Neuronal stem cell (in vitro differentiated cells): Measurements from ENCODE around the gene DLG3.

Experiments
- DNase-seq: peaks from one replicate; pipeline ENCODE4 v3.0.0-alpha.2; 2013; ENCODE audit warnings: low spot score
- H2AFZ ChIP-seq: one replicate; pipeline ENCODE4 v1.6.1; 2013; ENCODE audit warnings: mild to moderate bottlenecking, low read length, inconsistent platforms
- H2AK5ac ChIP-seq: 2 replicates; pipeline ENCODE4 v1.6.1; 2013; ENCODE audit warnings: low read depth, mild to moderate bottlenecking, inconsistent platforms, low read length, moderate library complexity, mixed read lengths
- H2BK120ac ChIP-seq: 2 replicates; pipeline ENCODE4 v1.6.1; 2013; ENCODE audit warnings: low read depth, mild to moderate bottlenecking, inconsistent platforms, low read length, moderate library complexity, mixed read lengths
- H2BK12ac ChIP-seq: one replicate; pipeline ENCODE4 v1.6.1; 2013; ENCODE audit warnings: low read length, inconsistent platforms
- H2BK15ac ChIP-seq: 2 replicates; pipeline ENCODE4 v1.6.1; 2013; ENCODE audit warnings: mild to moderate bottlenecking, low read length, inconsistent platforms, mixed read lengths
- H2BK5ac ChIP-seq: one replicate; pipeline ENCODE4 v1.6.1; 2013; ENCODE audit warnings: inconsistent platforms, mild to moderate bottlenecking, low read length, moderate library complexity
- H3K14ac ChIP-seq: one replicate; pipeline ENCODE4 v1.6.1; 2013; ENCODE audit warnings: low read length, inconsistent platforms
- H3K18ac ChIP-seq: 2 replicates; pipeline ENCODE4 v1.6.1; 2013; ENCODE audit warnings: low read length, inconsistent platforms
- H3K23ac ChIP-seq: 2 replicates; pipeline ENCODE4 v1.6.1; 2013; ENCODE audit warnings: low read depth, mild to moderate bottlenecking, mixed read lengths, low read length, inconsistent platforms; ENCODE audit not compliant: poor library complexity
- H3K27ac ChIP-seq: replicated peaks from 3 replicates; pipeline ENCODE4 v1.5.1; 2013; ENCODE audit warnings: low read length, inconsistent platforms
- H3K27me3 ChIP-seq, 3 experiments: 2 replicates each; pipeline ENCODE4 v1.6.1; 2013; ENCODE audit warnings: low read length in 3 of 3, mild to moderate bottlenecking in 2 of 3, inconsistent platforms in 1 of 3, low read depth in 1 of 3, mixed read lengths in 1 of 3, moderate library complexity in 1 of 3; ENCODE audit not compliant: control insufficient read depth in 3 of 3, insufficient read depth in 3 of 3
- H3K36me3 ChIP-seq, 2 donors: replicated peaks in 1 of 2; 2 replicates each; pipeline ENCODE4 v1.6.1; 2013; ENCODE audit warnings: low read length in 2 of 2; ENCODE audit not compliant: control insufficient read depth in 2 of 2, insufficient read depth in 2 of 2
- H3K4ac ChIP-seq: 2 replicates; pipeline ENCODE4 v1.6.1; 2013; ENCODE audit warnings: inconsistent platforms, mild to moderate bottlenecking, low read length, moderate library complexity
- H3K4me1 ChIP-seq, 2 donors: 1 replicate in 1 of 2; 2 replicates in 1 of 2; pipeline ENCODE4 v1.6.1; 2013; ENCODE audit warnings: low read length in 2 of 2, low read depth in 1 of 2; ENCODE audit not compliant: control insufficient read depth in 2 of 2, insufficient read depth in 1 of 2
- H3K4me2 ChIP-seq: one replicate; pipeline ENCODE4 v1.6.1; 2013; ENCODE audit warnings: mild to moderate bottlenecking, low read length, inconsistent platforms; ENCODE audit not compliant: insufficient read depth, poor library complexity, severe bottlenecking
- H3K4me3 ChIP-seq, 2 donors: 2 replicates each; pipeline ENCODE4 v1.5.1; 2013; ENCODE audit warnings: low read length in 2 of 2, mild to moderate bottlenecking in 2 of 2, inconsistent platforms in 1 of 2, moderate library complexity in 1 of 2
- H3K79me1 ChIP-seq: one replicate; pipeline ENCODE4 v1.6.1; 2013; ENCODE audit warnings: low read depth, mild to moderate bottlenecking, inconsistent platforms, low read length, moderate library complexity
- H3K9ac ChIP-seq: one replicate; pipeline ENCODE4 v1.6.1; 2013; ENCODE audit warnings: mild to moderate bottlenecking, low read depth, low read length, inconsistent platforms; ENCODE audit not compliant: poor library complexity
- H3K9me3 ChIP-seq, 2 donors: replicated peaks in 1 of 2; 2 replicates each; pipeline versions ENCODE3 to v1.6.1; 2013; ENCODE audit warnings: low read length in 2 of 2, mild to moderate bottlenecking in 2 of 2, inconsistent platforms in 1 of 2, low read depth in 1 of 2, mixed read lengths in 1 of 2, moderate library complexity in 1 of 2; ENCODE audit not compliant: control insufficient read depth in 2 of 2, insufficient read depth in 1 of 2
- H4K8ac ChIP-seq: one replicate; pipeline ENCODE4 v1.6.1; 2013; ENCODE audit warnings: low read depth, mild to moderate bottlenecking, inconsistent platforms, low read length, moderate library complexity
- H4K91ac ChIP-seq: one replicate; pipeline ENCODE4 v1.6.1; 2013; ENCODE audit warnings: low read length, low read depth, mild to moderate bottlenecking, inconsistent platforms; ENCODE audit not compliant: poor library complexity
- WGBS, 2 donors: extraction: QIAGEN DNeasy Blood & Tissue Kit; methylation state at CpG; one replicate each; pipeline ENCODE4 v1.1.7; 2013; ENCODE audit warnings: missing lambda C conversion rate in 2 of 2, mixed read lengths in 1 of 2; ENCODE audit not compliant: insufficient read length in 2 of 2, insufficient replicate concordance in 1 of 2; ENCODE audit errors: extremely low coverage in 2 of 2; 5-methylcytosine and 5-hydroxymethylcytosine counted together

Gene DLG3

GRCh38 chrX:70525733-70526132 is 81.1 kb downstream of the DLG3 start:
- Histone ChIP-seq H3K27me3 (peaks cover 0 to 11% (median 0%) of the 10 kb centered on the region in 3 experiments), H3K18ac (no peak overlapping the region), H2BK12ac (no peak overlapping the region), H2BK15ac (no peak overlapping the region), H3K27ac (no peak overlapping the region), H3K23ac (no peak overlapping the region), H2AK5ac (no peak overlapping the region), H3K9me3 (peaks cover 0 to 2% of the 10 kb centered on the region in 2 donors), H3K14ac (no peak overlapping the region), H3K4me2 (no peak overlapping the region), H2AFZ (no peak overlapping the region), H4K8ac (no peak overlapping the region), H3K36me3 (no peaks in the 10 kb centered on the region), H4K91ac (no peak overlapping the region), H3K4me3 (no peak overlapping the region), H3K9ac (no peak overlapping the region), H3K4me1 (no peaks in the 10 kb centered on the region), H3K79me1 (no peaks in the 10 kb centered on the region), H2BK5ac (no peak overlapping the region), H2BK120ac (no peak overlapping the region), H3K4ac (no peak overlapping the region)
- DNase-seq: no peak
- WGBS, 2 donors: no CpG with 5 or more reads among the region's 8 CpGs

- Histone ChIP-seq H3K4me3 (no peak overlapping the region), H2AK5ac (no peak overlapping the region), H2BK15ac (no peak overlapping the region), H2BK12ac (no peak overlapping the region), H3K9me3 (no peaks in the 10 kb centered on the region), H3K4ac (no peak overlapping the region), H3K27me3 (peaks cover 0 to 13% (median 0%) of the 10 kb centered on the region in 3 experiments), H3K14ac (no peak overlapping the region), H2BK5ac (no peak overlapping the region), H3K9ac (no peak overlapping the region), H2AFZ (no peak overlapping the region), H3K79me1 (no peaks in the 10 kb centered on the region), H3K23ac (no peak overlapping the region), H3K18ac (no peak overlapping the region), H3K36me3 (no peaks in the 10 kb centered on the region), H3K27ac (no peak overlapping the region), H3K4me1 (no peaks in the 10 kb centered on the region), H4K8ac (no peak overlapping the region), H3K4me2 (no peak overlapping the region), H2BK120ac (no peak overlapping the region), H4K91ac (no peak overlapping the region)
- no peak for DNase-seq
These were observed 82.4 kb downstream of the DLG3 start for GRCh38 chrX:70527053-70527452.

- Histone ChIP-seq H3K27me3 (peaks cover 0 to 13% (median 0%) of the 10 kb centered on the region in 3 experiments), H3K9ac (no peak overlapping the region), H2AK5ac (no peak overlapping the region), H3K18ac (no peak overlapping the region), H3K4me2 (no peak overlapping the region), H3K23ac (no peak overlapping the region), H3K4me1 (no peaks in the 10 kb centered on the region), H2BK15ac (no peak overlapping the region), H2BK120ac (no peak overlapping the region), H3K4me3 (no peak overlapping the region), H3K9me3 (no peaks in the 10 kb centered on the region), H3K14ac (no peak overlapping the region), H4K8ac (no peak overlapping the region), H3K79me1 (no peaks in the 10 kb centered on the region), H2AFZ (no peak overlapping the region), H4K91ac (no peak overlapping the region), H3K36me3 (no peaks in the 10 kb centered on the region), H3K27ac (no peak overlapping the region), H2BK12ac (no peak overlapping the region), H2BK5ac (no peak overlapping the region), H3K4ac (no peak overlapping the region)
- no CpG with 5 or more reads among the region's 3 CpGs for WGBS, 2 donors
- DNase-seq: no peak
These were observed 83.1 kb downstream of the DLG3 start for GRCh38 chrX:70527610-70528345.

- H2AFZ ChIP-seq: no peak overlapping the region
- no CpG with 5 or more reads among the region's 1 CpG for WGBS, 2 donors
- H3K27ac ChIP-seq: no peak overlapping the region
- H3K9me3 ChIP-seq: no peaks in the 10 kb centered on the region
- H3K9ac ChIP-seq: no peak overlapping the region
- no peak overlapping the region for H3K14ac ChIP-seq
- H3K27me3 ChIP-seq: peaks cover 0 to 6% (median 0%) of the 10 kb centered on the region in 3 experiments
- no peak overlapping the region for H4K8ac ChIP-seq
- no peak overlapping the region for H2BK15ac ChIP-seq
- H2BK12ac ChIP-seq: no peak overlapping the region
- no peaks in the 10 kb centered on the region for H3K36me3 ChIP-seq
- H2BK5ac ChIP-seq: no peak overlapping the region
- H3K79me1 ChIP-seq: no peaks in the 10 kb centered on the region
- H3K4ac ChIP-seq: no peak overlapping the region
- DNase-seq: no peak
- H3K4me1 ChIP-seq: no peaks in the 10 kb centered on the region
- no peak overlapping the region for H3K23ac ChIP-seq
- H4K91ac ChIP-seq: no peak overlapping the region
- H3K4me3 ChIP-seq: no peak overlapping the region
- H2BK120ac ChIP-seq: no peak overlapping the region
- H3K4me2 ChIP-seq: no peak overlapping the region
- no peak overlapping the region for H3K18ac ChIP-seq
- H2AK5ac ChIP-seq: no peak overlapping the region
These were observed 90.6 kb downstream of the DLG3 start for GRCh38 chrX:70535198-70535597.
